Measurements from ENCODE around the gene TEPSIN. TPM values are rescaled to one million over a fixed set of nuclear protein-coding genes. Genes with fewer than 3 reads are reported as not detected.
A peak's percentile ranks its signal among the peaks of the same experiment; 100 is the strongest.

TEPSIN gene, protein sequence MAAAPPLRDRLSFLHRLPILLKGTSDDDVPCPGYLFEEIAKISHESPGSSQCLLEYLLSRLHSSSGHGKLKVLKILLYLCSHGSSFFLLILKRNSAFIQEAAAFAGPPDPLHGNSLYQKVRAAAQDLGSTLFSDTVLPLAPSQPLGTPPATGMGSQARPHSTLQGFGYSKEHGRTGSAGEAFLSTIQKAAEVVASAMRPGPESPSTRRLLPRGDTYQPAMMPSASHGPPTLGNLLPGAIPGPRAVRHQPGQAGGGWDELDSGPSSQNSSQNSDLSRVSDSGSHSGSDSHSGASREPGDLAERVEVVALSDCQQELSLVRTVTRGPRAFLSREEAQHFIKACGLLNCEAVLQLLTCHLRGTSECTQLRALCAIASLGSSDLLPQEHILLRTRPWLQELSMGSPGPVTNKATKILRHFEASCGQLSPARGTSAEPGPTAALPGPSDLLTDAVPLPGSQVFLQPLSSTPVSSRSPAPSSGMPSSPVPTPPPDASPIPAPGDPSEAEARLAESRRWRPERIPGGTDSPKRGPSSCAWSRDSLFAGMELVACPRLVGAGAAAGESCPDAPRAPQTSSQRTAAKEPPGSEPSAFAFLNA
- total RNA-seq: 113 TPM
- 1 to 10 TPM; 2.1 to 6.3 (median 5.7) TPM for polyA plus RNA-seq

DNA sequence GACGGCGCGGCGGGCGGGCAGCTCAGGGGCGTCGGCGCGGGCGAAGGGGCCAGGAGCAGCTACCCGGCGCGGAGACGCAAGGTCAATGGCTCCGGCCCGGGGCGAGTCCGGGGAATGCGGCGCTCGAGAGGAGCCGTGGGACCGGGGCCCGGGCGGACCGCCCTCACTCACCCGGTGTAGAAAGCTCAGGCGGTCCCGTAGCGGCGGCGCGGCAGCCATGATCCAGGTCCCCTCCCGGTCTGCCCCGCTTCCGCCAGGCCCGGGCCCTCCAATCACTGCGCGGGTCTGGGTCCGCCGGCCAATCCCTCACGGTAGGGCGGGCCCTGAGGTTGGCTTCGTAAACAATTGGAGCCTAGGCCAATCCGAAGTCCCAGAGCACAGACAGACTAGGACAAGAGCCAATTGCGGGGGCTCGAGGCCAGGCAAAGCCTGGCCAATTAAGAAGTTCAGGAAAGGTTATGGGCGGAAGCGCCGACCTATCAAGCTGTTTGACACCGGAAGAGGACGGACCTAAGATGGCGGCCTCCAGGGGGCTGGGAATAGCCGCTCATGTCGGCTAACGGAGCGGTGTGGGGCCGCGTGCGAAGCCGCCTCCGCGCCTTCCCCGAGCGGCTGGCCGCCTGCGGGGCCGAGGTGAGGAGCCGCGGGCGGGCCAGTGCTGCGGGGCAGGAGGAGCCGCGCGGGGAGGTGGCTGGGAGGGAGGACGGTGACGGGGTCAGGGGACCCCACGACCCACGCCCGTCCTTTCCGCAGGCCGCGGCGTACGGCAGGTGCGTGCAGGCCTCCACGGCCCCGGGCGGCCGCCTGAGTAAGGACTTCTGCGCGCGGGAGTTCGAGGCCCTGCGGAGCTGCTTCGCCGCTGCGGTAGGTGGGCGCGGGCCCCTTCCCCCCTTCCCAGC lies at the start of gene TEPSIN, which contains the start of gene NDUFAF8:
Gene TEPSIN, minus strand, starts transcription at position 241 of the 899 bp plus-strand sequence. Its CDS starts 22 bp downstream, at position 219.
Gene NDUFAF8, plus strand, starts transcription at position 504 of the 899 bp plus-strand sequence. Its CDS starts 46 bp downstream, at position 550.
- peak within 1 kb of the TSS; percentile 75 for H3K27ac ChIP-seq (ENCODE audit: insufficient read depth, low read length, poor library complexity, severe bottlenecking)

DNA sequence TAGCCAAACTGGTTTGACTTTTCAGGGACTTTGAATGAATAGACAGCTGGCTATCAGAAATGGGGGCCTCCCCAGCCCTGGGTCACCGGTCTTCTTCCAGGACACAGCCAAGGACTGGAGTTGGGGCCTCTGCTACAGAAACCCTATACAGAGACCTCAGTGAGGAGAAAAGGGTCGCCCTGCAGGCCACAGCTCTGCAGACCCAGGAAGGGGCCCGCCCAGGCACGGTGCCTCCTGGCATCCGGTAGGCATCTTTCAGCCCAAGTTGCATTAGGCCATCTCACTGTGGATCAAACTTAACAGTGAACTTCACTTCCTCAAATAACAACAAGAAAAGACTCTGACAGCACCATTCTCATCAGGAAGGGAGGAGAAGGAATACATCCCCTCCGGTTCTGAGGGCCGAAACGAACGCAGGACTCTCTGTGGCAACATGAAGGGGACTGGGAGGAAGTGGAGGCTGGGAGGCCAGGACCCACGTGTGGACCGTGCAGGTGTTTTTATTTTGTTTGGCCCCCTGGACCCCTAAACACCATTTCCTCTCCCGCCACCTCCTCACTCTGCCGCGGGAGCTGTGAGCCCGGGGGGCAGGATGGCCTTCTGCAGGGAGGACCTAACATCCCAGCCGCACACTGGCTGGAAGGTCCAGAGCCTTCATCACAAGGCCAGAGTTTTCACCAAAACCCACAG lies 49.0 kb upstream of the TEPSIN start:
- no peaks in the 10 kb centered on the region for H3K27me3 ChIP-seq (ENCODE audit: control insufficient read depth, insufficient read depth, low read length)
- peak overlapping the region; percentile 41 for H3K27ac ChIP-seq (ENCODE audit: insufficient read depth, low read length, poor library complexity, severe bottlenecking)
- no peaks in the 10 kb centered on the region for H3K27me3 Mint-ChIP-seq
- DNase-seq: peak in 1 of 3 donors; percentile 32
- peak overlapping the region; percentile 35 to 66 (median 42) for H3K27ac Mint-ChIP-seq
- peaks cover 44% of the 10 kb centered on the region for H3K4me1 ChIP-seq (ENCODE audit: control insufficient read depth, insufficient read depth, low read length, poor library complexity, severe bottlenecking)
- no peak overlapping the region for H3K4me3 ChIP-seq (ENCODE audit: low read depth, low read length)
- peaks cover 13% of the 10 kb centered on the region for H3K36me3 ChIP-seq (ENCODE audit: control insufficient read depth, insufficient read depth, low read length)
- H3K9me3 Mint-ChIP-seq: no peaks in the 10 kb centered on the region
- H3K4me3 Mint-ChIP-seq: peak overlapping the region; percentile 35 to 77 (median 62)
- ATAC-seq (ENCODE audit: low read depth in 2 of 2): no peak
- peaks cover 18% of the 10 kb centered on the region for H3K36me3 Mint-ChIP-seq
- H3K4me1 Mint-ChIP-seq: peaks cover 0 to 73% (median 21%) of the 10 kb centered on the region in 4 donors
- H3K9me3 ChIP-seq (ENCODE audit: control insufficient read depth in 2 of 2, low read length in 2 of 2): no peaks in the 10 kb centered on the region

More for the DNA sequence above, at the start of gene TEPSIN, which contains the start of gene NDUFAF8:
- ATAC-seq (ENCODE audit: low read depth in 2 of 2): peak; percentile 97
- no peaks in the 10 kb centered on the region for H3K9me3 Mint-ChIP-seq
- H3K4me1 Mint-ChIP-seq: peaks cover 5 to 46% (median 28%) of the 10 kb centered on the region in 4 donors
- Histone ChIP-seq H3K36me3 (ENCODE audit: control insufficient read depth, insufficient read depth, low read length) (no peaks in the 10 kb centered on the region), H3K9me3 (ENCODE audit: control insufficient read depth in 2 of 2, low read length in 2 of 2) (no peaks in the 10 kb centered on the region), H3K27me3 (ENCODE audit: control insufficient read depth, insufficient read depth, low read length) (no peaks in the 10 kb centered on the region), H3K4me3 (ENCODE audit: low read depth, low read length) (peak within 1 kb of the TSS; percentile 76), H3K4me1 (ENCODE audit: control insufficient read depth, insufficient read depth, low read length, poor library complexity, severe bottlenecking) (peaks cover 33% of the 10 kb centered on the region)
- H3K27ac Mint-ChIP-seq: peak within 1 kb of the TSS; percentile 82 to 96 (median 87)
- H3K4me3 Mint-ChIP-seq: peak within 1 kb of the TSS; percentile 94 to 100 (median 98)
- H3K36me3 Mint-ChIP-seq: peaks cover 10% of the 10 kb centered on the region
- peak; percentile 93 to 99 (median 97) for DNase-seq
- H3K27me3 Mint-ChIP-seq: no peaks in the 10 kb centered on the region

DNA sequence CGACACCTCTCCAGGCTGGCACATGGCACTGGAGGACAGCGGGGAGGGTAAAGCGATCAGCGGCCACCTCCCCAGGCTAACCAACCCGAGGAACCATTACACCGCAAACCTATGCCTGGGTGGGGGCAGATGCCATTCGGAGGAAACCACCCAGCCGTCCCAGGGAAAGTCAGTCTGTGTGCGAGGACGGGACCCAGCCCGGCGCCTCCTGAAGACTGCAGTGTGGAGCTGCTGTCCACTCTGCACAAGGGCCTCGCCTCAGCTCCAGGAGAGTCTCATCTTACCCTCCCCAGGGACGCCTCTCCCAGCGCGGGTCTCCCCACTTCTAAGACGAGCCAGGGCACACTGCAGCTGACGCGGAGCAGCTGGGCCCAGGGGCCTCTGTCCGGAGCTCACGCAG lies 48.3 kb upstream of the TEPSIN start:
- peak overlapping the region; percentile 31 to 77 (median 56) for H3K4me3 Mint-ChIP-seq
- peaks cover 18% of the 10 kb centered on the region for H3K36me3 Mint-ChIP-seq
- H3K27ac ChIP-seq (ENCODE audit: insufficient read depth, low read length, poor library complexity, severe bottlenecking): peak overlapping the region; percentile 41

DNA sequence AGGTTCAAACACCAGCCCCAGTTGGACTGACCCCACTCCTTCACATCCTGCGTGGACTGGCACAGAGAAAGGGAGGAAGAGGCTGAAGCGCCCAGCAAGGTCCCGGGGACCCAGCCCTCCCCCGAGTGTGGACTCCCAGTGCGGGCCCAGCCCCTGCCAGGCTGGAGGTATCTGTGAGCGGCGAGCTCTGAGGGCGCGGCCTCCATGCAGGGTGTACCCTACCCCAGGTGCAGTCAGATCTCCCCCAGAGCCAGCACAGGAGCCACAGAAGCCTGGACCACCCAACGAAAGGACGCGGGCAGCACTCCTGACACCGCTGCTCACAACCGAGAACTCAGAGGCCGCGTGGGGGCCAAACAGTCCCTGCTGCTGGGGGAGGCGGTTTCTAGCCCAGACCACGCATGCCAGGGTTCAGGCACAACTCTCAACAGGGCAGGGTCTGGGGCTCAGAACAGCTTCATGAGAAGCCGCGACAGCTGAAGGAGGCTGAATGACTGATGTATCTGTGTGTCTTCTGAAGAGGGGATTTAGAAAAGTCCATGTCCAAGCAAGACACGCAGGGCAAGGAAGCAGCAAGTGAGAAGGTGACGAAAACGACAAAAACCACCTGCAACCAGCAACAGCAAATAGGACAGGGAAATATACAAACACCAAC lies 47.8 kb upstream of the TEPSIN start:
- no peak overlapping the region for H3K4me3 ChIP-seq (ENCODE audit: low read depth, low read length)
- Mint-ChIP-seq H3K9me3 (no peaks in the 10 kb centered on the region), H3K4me1 (peaks cover 0 to 61% (median 18%) of the 10 kb centered on the region in 4 donors), H3K4me3 (peak overlapping the region; percentile 31 to 85 (median 76)), H3K27me3 (no peaks in the 10 kb centered on the region), H3K27ac (peak overlapping the region; percentile 35 to 95 (median 93)), H3K36me3 (peaks cover 18% of the 10 kb centered on the region)
- no peaks in the 10 kb centered on the region for H3K27me3 ChIP-seq (ENCODE audit: control insufficient read depth, insufficient read depth, low read length)
- DNase-seq: no peak
- peak overlapping the region; percentile 69 for H3K27ac ChIP-seq (ENCODE audit: insufficient read depth, low read length, poor library complexity, severe bottlenecking)
- H3K4me1 ChIP-seq (ENCODE audit: control insufficient read depth, insufficient read depth, low read length, poor library complexity, severe bottlenecking): peaks cover 40% of the 10 kb centered on the region
- peaks cover 14% of the 10 kb centered on the region for H3K36me3 ChIP-seq (ENCODE audit: control insufficient read depth, insufficient read depth, low read length)
- no peaks in the 10 kb centered on the region for H3K9me3 ChIP-seq (ENCODE audit: control insufficient read depth in 2 of 2, low read length in 2 of 2)
- no peak for ATAC-seq (ENCODE audit: low read depth in 2 of 2)

More for the DNA sequence above, 48.3 kb upstream of the TEPSIN start:
- Histone ChIP-seq H3K4me3 (ENCODE audit: low read depth, low read length) (no peak overlapping the region), H3K36me3 (ENCODE audit: control insufficient read depth, insufficient read depth, low read length) (peaks cover 14% of the 10 kb centered on the region), H3K4me1 (ENCODE audit: control insufficient read depth, insufficient read depth, low read length, poor library complexity, severe bottlenecking) (peaks cover 43% of the 10 kb centered on the region), H3K27me3 (ENCODE audit: control insufficient read depth, insufficient read depth, low read length) (no peaks in the 10 kb centered on the region), H3K9me3 (ENCODE audit: control insufficient read depth in 2 of 2, low read length in 2 of 2) (no peaks in the 10 kb centered on the region)
- Mint-ChIP-seq H3K27me3 (no peaks in the 10 kb centered on the region), H3K27ac (peak overlapping the region; percentile 35 to 95 (median 89)), H3K4me1 (peaks cover 0 to 66% (median 21%) of the 10 kb centered on the region in 4 donors), H3K9me3 (no peaks in the 10 kb centered on the region)
- DNase-seq (no peak), ATAC-seq (ENCODE audit: low read depth in 2 of 2) (no peak)

- DNase-seq (no peak), ATAC-seq (ENCODE audit: low read depth in 2 of 2) (no peak)
- peaks cover 36% of the 10 kb centered on the region for H3K4me1 ChIP-seq (ENCODE audit: control insufficient read depth, insufficient read depth, low read length, poor library complexity, severe bottlenecking)
- Mint-ChIP-seq H3K36me3 (peaks cover 18% of the 10 kb centered on the region), H3K4me3 (peak overlapping the region; percentile 88 to 95 (median 92)), H3K27ac (peak overlapping the region; percentile 92 to 95 (median 93)), H3K9me3 (no peaks in the 10 kb centered on the region), H3K27me3 (no peaks in the 10 kb centered on the region), H3K4me1 (peaks cover 0 to 55% (median 15%) of the 10 kb centered on the region in 4 donors)
- peak overlapping the region; percentile 68 for H3K4me3 ChIP-seq (ENCODE audit: low read depth, low read length)
- H3K36me3 ChIP-seq (ENCODE audit: control insufficient read depth, insufficient read depth, low read length): peaks cover 14% of the 10 kb centered on the region
- no peaks in the 10 kb centered on the region for H3K9me3 ChIP-seq (ENCODE audit: control insufficient read depth in 2 of 2, low read length in 2 of 2)
- peak overlapping the region; percentile 69 for H3K27ac ChIP-seq (ENCODE audit: insufficient read depth, low read length, poor library complexity, severe bottlenecking)
- no peaks in the 10 kb centered on the region for H3K27me3 ChIP-seq (ENCODE audit: control insufficient read depth, insufficient read depth, low read length)
Observed at GRCh38 chr17:81285894-81286293, 47.0 kb upstream of the TEPSIN start.

- peak overlapping the region; percentile 92 to 95 (median 93) for H3K27ac Mint-ChIP-seq
- DNase-seq (peak; percentile 26 to 78 (median 38)), ATAC-seq (ENCODE audit: low read depth in 2 of 2) (peak; percentile 69 to 78)
- H3K36me3 Mint-ChIP-seq: peaks cover 21% of the 10 kb centered on the region
- no peaks in the 10 kb centered on the region for H3K9me3 Mint-ChIP-seq
- H3K4me1 ChIP-seq (ENCODE audit: control insufficient read depth, insufficient read depth, low read length, poor library complexity, severe bottlenecking): peaks cover 33% of the 10 kb centered on the region
- no peaks in the 10 kb centered on the region for H3K9me3 ChIP-seq (ENCODE audit: control insufficient read depth in 2 of 2, low read length in 2 of 2)
- H3K4me3 ChIP-seq (ENCODE audit: low read depth, low read length): peak overlapping the region; percentile 68
- H3K27me3 Mint-ChIP-seq: no peaks in the 10 kb centered on the region
- H3K36me3 ChIP-seq (ENCODE audit: control insufficient read depth, insufficient read depth, low read length): peaks cover 14% of the 10 kb centered on the region
- H3K27me3 ChIP-seq (ENCODE audit: control insufficient read depth, insufficient read depth, low read length): no peaks in the 10 kb centered on the region
- H3K4me1 Mint-ChIP-seq: peaks cover 0 to 52% (median 15%) of the 10 kb centered on the region in 4 donors
- peak overlapping the region; percentile 69 for H3K27ac ChIP-seq (ENCODE audit: insufficient read depth, low read length, poor library complexity, severe bottlenecking)
- peak overlapping the region; percentile 88 to 95 (median 92) for H3K4me3 Mint-ChIP-seq
Observed at GRCh38 chr17:81285179-81285878, 46.5 kb upstream of the TEPSIN start.

Measured in CD4-positive, CD25-positive, alpha-beta regulatory T cell (primary cell).